Measurements from ENCODE around the gene FNDC5.

Gene FNDC5

DNA sequence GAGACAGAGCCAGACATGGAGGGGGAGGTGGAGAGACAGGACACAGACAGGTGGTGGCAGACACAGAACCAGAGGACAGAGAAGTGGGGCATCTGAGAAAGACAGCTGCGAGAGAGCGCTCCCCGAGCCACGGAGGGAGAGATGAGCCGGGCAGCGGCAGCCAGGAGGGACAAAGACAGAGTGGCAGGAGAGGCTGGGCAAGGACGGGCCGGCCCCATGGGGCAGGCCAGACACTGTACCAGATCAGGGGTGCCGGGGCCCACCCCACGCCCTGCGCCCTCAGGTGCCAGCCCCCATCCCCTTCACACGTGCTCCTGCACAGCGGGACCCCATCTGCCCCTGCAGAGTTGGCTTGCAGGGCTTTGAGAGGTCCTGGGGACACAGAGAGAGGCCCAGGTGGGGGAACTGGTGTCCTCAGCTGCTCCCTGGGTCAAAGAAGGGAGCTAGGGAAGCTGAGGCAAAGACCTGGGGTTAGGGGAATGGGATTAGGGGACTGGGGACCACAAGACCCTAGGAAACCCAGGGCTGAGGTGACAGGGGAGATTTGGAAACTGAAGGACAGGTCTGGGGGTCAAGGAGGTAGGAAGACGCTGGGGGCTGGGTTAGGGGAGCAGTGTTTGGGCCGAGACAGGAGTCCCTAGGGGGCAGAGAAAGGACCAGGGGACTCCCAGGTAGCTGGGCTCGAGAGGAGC, 643 bp downstream of the FNDC5 start:
- no peak for DNase-seq
- in situ Hi-C loops (cut with MboI; ENCODE audit: low pct_unique_long_range_greater_than_20kb, low sequenced_read_pairs) = no loop called here

DNA sequence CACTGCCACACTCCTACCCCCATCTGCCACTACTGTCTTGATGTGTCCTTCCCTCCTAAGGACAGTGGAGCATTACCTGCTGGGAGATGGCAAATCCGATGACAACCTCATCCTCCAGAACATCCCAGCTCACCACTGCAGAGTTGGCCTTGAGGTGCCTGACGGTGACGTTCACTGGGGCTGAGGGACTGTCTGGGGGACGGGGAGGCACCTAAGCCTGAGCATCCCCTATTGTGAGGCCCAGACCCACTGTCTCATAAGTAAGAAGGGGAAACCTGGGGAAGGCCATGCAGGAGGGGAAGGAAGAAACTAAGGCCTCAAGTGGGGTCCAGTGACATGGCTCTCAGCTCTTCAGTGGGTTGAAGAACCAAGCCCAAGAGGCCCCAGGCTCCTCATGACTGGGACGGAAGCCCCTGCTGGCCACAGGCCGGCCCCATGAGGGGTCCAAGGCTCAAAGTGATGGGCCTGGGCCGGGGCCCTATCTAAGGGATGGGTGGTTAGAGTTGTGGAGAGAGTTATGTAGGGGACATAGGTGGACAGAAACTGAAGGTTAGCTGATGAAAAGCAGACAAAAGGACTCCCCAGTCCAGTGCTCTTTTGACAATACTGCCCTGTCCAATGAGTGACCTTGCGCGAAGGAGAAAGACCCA, 1.8 kb downstream of the FNDC5 start:
- no peak for DNase-seq
- in situ Hi-C loops (cut with MboI; ENCODE audit: low pct_unique_long_range_greater_than_20kb, low sequenced_read_pairs) = no loop called here

DNA sequence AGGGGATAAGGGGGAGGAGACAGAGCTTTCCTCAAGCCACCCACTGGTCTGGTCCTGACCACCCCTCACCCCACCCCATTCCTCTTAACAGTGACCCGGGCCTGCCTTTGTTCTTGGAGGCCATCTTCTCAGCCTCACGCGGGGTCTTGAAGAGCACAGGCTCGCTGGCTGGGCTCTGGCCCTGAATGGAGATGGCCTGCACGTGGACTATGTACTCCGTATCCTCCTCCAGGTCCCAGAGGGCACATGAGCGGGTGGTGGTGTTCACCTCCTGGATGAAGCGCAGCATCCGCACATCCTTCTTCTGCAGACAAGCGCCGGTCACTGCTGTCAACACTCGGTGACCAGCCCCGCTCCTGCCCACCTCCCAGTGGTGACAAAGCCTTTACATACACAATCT, 2.6 kb downstream of the FNDC5 start:
- DNase-seq = no peak
- in situ Hi-C loops (cut with MboI; ENCODE audit: low pct_unique_long_range_greater_than_20kb, low sequenced_read_pairs) = no loop called here

DNA sequence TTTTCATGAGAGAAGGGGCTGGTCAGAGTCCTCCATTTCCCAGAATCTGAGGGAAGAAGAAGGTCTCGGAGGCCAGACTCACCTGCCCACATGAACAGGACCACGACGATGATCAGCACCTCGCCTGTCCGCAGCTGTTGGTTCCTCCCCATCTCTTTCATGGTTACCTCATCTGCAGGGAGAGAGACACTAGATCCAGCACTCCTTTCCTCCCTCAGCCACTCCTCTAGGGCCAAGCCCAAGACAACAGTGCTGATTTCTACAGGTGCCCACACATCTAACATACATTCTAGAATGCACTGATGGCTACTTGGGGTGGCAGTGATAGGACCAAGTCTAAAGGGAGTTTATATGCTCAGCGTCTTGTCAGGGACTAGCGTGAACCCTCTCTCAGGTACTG, 3.0 kb downstream of the FNDC5 start:
- in situ Hi-C loops (cut with MboI; ENCODE audit: low pct_unique_long_range_greater_than_20kb, low sequenced_read_pairs) = no loop called here
- DNase-seq = no peak

DNA sequence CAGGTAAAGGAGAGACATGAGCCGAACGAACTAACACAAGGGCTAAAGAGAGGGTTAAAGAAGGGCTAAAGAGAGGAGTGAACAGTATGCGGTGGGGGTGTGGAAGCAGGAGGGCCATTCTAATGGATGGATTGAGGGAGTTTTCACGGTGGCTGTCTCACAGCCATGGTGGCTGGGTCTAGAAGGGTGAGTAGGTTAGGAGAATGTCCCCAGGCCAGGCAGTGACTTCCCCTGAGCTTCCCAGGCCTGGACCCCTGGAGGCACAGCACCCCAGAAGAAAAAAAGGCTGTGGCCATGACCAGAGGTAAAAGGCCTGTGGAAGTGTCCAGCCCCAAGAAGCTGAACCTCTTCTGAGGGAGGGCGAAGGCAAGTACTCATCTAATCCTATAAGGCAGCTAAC, 3.6 kb downstream of the FNDC5 start:
- in situ Hi-C loops (cut with MboI; ENCODE audit: low pct_unique_long_range_greater_than_20kb, low sequenced_read_pairs) = no loop called here
- no peak for DNase-seq

DNA sequence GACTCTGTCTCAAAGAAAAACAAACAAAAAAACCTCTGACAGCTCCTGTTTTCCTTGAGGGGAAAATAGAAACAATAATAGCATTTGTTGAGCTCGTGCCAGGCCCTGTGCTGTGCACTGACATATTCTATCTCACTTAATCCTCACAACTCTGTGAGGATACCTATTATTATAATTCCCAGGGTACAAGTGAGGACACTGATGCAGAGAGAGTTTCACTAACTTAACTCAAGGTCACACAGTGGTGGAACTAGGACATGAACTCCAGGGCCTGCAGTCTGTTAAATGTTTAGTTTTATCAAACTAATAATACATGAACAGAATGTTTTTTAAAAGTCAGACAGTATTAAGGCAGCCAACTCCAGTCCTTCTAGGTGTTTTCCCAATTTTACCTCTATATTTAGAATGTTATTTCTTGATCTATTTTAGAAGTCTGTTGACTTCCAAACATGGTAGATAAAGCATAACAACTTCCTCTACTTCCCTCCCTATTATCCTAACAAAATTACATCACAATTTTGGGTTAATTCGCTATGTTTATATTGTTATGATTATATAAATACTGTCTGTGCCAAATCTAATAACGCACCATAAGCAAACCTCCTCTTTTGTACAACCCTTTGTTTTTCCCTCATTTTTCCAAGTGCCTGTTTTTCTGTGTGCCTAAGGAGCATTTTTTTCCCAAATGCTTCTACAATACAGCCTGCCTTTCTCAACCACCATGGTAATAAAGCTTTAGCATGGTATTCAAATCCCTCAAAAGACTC, 4.9 kb downstream of the FNDC5 start:
- in situ Hi-C loops (cut with MboI; ENCODE audit: low pct_unique_long_range_greater_than_20kb, low sequenced_read_pairs) = no loop called here
- DNase-seq = no peak

DNA sequence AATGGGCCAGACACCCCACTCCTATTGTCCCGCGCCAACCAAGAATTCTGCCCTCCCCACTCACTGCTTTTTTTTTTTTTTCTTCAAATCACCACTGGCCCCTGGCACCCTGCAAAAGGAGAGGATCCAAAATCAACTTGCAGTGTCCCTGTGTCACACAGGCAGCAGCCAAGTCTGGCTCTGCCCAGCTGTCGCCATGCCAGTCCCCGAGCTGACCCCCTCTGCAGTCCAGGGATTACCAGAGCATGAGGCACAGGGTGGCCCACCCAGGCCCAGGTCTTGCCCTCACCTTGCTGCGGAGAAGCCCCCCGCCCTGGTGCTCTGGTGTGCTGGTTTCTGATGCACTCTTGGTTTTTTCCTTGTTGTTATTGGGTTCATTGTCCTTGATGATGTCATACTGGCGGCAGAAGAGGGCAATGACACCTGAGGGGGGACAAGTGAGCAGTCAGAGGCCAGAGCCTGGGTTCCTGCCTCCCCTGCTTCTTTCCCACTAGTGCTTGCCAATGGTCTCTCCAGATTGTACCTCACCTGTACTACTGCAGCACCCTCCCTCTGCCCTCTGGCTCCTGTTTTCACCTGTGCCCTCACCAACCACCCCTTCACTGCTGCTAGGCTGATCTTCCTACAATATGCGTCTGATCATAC, 6.2 kb downstream of the FNDC5 start:
- no peak for DNase-seq
- in situ Hi-C loops (cut with MboI; ENCODE audit: low pct_unique_long_range_greater_than_20kb, low sequenced_read_pairs) = no loop called here

DNA sequence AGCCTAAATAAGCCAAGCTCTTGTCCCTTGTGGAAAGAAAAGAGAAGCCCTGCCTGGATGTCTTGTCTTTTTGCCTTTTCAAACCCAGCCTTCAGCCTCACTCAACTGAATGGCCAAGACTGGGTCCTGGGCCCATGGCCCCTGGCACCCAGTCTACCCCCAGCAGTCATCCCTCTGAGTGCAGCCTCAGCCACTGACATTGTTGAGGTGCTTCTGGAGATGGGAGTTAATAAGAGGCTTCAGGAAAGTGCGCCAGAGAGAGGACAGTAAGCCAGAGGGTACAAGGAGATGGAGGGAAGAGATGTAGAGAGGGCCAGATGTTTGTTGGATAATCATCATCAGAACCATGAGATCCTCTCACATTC, 6.8 kb downstream of the FNDC5 start:
- no peak for DNase-seq
- in situ Hi-C loops (cut with MboI; ENCODE audit: low pct_unique_long_range_greater_than_20kb, low sequenced_read_pairs) = no loop called here

DNA sequence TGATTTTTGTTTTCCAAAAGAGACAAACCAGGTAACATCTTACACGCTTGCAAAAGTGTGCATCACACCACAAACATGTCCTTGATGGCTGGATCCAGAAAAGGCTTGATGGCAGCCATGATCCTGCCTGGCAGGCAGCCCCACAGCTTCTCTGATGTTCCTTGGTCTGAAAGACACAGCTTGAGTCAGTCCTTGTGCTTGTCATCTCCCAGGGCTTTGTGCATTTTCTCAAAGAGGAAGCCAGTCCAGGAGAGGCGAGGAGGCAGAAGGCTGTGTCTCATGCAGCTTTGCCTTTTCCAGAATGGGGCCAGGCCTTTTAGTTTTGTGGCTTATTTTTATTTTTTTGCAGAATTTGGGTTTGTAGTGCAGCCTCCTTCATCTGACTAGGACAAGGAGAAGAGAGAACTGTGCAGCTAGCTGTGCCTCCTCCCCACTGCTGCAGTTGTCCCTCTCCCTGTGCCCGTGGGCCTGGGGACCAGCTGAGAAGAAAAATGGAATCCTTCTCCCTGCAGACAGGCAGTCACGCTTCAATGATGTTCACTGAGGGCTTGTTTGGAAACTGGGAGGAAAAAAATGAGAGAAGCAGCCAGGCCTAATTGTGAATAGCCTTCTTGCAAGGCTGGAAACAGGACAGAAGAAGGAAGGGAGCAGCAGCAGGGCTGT, 7.4 kb downstream of the FNDC5 start:
- in situ Hi-C loops (cut with MboI; ENCODE audit: low pct_unique_long_range_greater_than_20kb, low sequenced_read_pairs) = no loop called here
- no peak for DNase-seq

DNA sequence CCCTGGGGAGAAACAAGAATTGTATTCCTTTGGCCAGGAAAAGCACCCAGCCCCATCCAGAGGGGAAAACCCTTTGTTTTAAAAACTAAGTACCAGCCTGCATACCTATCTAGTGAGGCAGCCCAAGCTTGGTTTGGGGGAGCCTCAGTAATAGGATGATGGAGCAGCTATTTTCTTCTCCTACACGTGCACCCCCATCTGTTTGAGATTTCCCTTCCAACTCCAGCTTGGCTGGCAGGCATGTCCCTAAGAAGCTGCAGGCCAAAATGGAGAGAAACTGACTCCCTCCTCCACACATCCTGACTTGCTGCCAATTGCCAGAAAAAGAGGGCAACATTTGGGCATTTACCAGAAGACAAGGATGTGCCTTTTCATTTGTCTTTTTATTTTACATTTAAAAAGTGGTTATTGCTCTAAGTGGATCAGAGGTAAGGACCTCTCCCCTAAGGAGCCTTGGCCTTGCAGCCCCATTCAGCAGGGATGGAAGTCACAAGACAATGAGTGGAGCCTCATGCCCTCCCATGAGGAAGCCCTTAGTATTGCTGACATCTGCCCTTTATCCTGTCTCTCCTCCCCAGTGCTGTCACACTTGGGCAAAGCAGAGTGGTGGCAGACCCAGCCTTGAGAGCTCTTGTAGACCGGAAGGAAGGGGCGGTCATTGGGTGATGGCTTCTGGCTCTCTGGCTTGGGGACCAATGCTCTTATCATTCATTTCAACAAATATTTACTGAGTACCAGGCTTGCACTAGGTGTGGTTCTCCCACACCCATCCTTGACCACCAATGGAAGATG, 8.6 kb downstream of the FNDC5 start:
- in situ Hi-C loops (cut with MboI; ENCODE audit: low pct_unique_long_range_greater_than_20kb, low sequenced_read_pairs) = no loop called here
- no peak for DNase-seq

DNA sequence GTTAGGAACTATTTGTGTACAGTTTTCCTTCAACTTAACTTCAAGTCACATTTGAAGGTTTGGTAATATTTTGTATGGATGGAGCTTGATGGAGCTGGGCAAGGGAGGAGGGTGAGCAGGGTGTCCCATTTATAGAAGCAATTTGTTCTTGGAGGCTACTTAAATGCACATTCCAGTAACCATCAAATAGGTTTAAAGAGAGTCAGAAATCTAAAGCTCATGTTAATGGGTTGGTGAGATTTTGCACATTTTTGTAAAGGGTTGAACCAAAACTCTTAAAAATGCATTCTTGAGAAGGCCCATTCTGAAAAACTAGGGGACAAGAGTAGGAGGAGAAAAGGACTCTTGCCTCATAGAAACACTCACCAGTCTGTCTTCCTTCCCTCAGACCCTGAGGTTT, 10.1 kb downstream of the FNDC5 start:
- DNase-seq = no peak
- in situ Hi-C loops (cut with MboI; ENCODE audit: low pct_unique_long_range_greater_than_20kb, low sequenced_read_pairs) = no loop called here

DNA sequence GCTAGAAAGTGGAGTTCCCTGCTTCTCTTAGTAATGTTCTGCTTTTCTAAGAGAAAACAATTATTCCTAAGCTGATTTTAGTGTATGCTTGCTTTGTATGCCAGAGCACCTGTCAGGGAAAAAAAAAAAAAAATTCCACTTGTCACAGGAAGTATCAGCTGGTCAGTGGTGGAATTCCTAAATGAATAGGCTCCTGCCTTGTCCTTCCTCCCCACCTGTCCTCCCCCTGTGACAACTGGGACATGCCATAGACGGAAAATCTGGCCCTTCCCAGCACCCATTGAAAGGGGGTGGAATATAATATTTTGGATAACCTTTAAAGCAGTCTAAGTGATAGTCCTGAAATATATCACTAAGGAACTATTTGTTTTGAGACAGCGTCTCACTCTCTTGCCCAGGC, 10.8 kb downstream of the FNDC5 start:
- DNase-seq = no peak
- in situ Hi-C loops (cut with MboI; ENCODE audit: low pct_unique_long_range_greater_than_20kb, low sequenced_read_pairs) = no loop called here

DNA sequence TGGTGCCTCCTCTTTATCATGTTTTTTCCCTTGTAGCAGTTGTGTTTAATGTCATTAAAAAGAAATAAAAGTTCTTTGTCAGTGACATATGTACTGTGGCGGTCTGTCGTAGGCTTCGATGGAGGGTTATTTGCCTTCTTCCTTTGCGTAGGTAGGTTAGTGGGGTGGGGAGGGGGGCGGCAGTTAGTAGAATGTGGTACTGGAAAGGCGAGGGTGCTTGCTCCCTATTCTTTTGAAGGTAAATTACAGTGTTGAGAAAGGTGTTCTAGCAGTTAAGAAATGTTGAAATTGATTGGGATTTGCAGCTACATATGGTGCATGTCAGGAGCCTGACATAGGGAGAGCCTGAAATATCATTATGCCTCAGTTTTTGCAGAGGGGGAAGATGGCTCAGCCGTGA, 11.9 kb downstream of the FNDC5 start:
- in situ Hi-C loops (cut with MboI; ENCODE audit: low pct_unique_long_range_greater_than_20kb, low sequenced_read_pairs) = no loop called here
- DNase-seq = no peak

DNA sequence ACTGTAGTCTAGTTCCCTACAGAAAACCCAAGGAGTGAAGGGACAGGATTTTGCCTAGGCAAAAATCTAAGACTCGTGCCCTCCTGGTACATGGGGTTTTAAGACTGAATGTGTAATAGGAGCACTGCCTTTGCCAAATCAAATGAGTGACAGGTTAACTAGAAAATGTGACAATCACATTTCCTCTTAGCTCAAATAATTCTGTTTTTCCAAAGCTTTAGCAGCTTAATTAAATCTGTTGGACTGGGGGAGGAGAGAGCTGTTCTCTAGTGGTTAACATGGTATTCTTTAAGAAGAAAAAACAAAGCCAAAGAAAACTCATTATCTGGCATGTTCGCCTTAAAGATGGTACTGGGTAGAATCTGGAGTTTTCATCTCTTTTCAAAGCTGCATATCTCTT, 12.6 kb downstream of the FNDC5 start:
- in situ Hi-C loops (cut with MboI; ENCODE audit: low pct_unique_long_range_greater_than_20kb, low sequenced_read_pairs) = no loop called here
- DNase-seq = no peak

DNA sequence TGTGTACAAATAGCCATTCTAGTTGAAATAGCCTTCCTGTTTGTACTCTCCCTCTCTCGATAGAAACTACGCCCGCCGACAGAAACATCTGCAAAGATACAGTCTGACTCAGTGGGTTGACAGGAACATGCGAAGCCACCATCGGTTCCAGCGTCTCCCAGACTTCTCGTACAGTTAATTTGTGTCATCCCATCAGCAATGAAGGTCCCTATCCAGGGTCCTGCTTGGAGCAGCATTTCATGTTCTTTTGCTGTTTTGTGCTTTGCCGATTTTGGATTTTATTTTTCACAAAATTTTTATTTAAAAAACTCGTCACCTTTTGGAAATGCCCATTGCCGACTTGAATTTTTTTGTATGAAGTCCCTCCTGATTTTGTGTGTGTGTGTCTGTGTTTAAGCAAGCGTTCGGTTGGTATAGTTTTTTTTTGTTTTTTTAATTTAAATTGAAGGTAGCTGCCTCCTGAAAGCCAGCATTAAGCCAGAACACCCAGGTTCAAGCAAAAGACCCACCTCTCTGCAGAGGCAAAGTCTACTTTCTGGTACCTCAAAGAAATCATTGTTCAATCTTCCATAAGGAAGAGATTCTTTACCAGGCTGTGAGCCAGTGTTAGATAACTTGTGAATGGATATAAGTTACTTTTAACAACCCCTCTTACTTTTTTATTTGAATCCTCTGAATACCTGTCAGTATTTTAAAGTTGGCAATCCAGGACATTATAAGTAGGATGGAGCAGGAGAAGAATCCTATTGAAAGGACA, 14.7 kb downstream of the FNDC5 start:
- no peak for DNase-seq
- in situ Hi-C loops (cut with MboI; ENCODE audit: low pct_unique_long_range_greater_than_20kb, low sequenced_read_pairs) = no loop called here

DNA sequence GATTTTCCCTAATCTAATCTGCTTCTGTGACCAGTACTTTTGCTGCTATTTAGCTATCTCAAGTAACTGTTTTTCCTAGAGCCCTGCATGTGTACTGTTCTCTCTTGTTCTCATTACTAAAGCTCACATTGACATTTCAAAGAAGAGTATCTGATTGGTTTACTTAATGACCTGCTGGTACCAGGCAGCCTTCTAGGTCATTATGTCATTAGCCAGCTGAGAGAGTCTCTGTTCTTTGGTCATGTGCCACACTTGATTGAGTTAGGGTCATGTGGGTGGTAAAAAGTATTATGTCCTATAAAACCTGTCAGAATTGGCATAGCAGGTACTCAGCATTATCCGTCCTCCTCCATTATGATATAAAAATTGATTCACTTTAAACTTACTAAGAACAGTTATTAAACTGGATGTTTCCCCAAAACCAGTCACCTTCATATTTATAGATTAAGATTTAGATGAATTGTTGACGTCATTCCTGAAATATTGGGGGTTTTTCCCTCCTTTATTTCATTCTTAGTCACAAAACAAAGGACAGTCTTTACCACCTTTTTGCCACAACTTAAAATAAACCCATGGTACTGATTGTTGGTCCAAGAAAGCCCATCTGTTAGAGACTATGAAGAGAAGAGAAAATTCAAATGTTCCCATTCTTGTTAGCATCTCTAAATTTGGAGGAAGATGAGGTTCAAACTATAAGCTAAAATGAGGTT, 22.2 kb downstream of the FNDC5 start:
- no peak for DNase-seq
- in situ Hi-C loops (cut with MboI; ENCODE audit: low pct_unique_long_range_greater_than_20kb, low sequenced_read_pairs) = no loop called here

DNA sequence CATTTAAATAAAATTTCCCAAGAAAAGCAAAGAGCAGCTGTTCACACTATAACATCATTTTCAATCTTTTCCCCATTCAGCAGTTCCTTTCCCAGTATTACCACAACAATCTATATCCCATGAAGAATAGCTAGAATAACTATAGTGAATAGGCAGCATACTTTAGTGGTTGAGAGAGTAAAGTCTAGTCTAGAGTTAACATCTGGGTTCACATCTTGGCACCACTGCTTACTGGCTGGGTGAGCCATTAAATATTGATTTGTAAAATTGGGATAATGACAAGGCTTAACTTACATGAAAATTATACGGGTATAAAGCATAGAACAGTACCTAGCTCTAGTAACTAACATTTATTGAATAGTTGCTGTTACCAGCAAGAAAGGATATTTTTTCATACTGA, 38.8 kb downstream of the FNDC5 start:
- DNase-seq = no peak
- in situ Hi-C loops (cut with MboI; ENCODE audit: low pct_unique_long_range_greater_than_20kb, low sequenced_read_pairs) = no loop called here
